ENCODE measurements around the gene ANXA5.

Gene ANXA5

GRCh38 chr4:121696581-121697461 lies at the start of gene ANXA5:
TSS of gene ANXA5 (minus strand) at chr4:121696980. CDS start at chr4:121696589, 391 bp downstream.
- H3K4me3 ChIP-seq (ENCODE audit: low read depth, low read length): peak within 1 kb of the TSS; percentile 86
- peak; percentile 89 for DNase-seq (ENCODE audit: low read depth, low spot score)
- in situ Hi-C loops (cut with HindIII; ENCODE audit: low sequenced_read_pairs): no loop called here
- peak; percentile 46 for TF ChIP-seq CTCF (IDR thresholded peaks at IDR 0.05; ENCODE audit: low read depth, low read length)

GRCh38 chr4:121742794-121743193 lies 46.0 kb upstream of the ANXA5 start:
- DNase-seq (ENCODE audit: low read depth, low spot score): no peak
- no peak for TF ChIP-seq CTCF (IDR thresholded peaks at IDR 0.05; ENCODE audit: low read depth, low read length)
- H3K4me3 ChIP-seq (ENCODE audit: low read depth, low read length): no peak overlapping the region
- in situ Hi-C loops (cut with HindIII; ENCODE audit: low sequenced_read_pairs): no loop called here

GRCh38 chr4:121741751-121742150 lies 45.0 kb upstream of the ANXA5 start:
- TF ChIP-seq CTCF (IDR thresholded peaks at IDR 0.05; ENCODE audit: low read depth, low read length): no peak
- in situ Hi-C loops (cut with HindIII; ENCODE audit: low sequenced_read_pairs): no loop called here
- H3K4me3 ChIP-seq (ENCODE audit: low read depth, low read length): no peak overlapping the region
- no peak for DNase-seq (ENCODE audit: low read depth, low spot score)

GRCh38 chr4:121740796-121741409 lies 44.1 kb upstream of the ANXA5 start:
- in situ Hi-C loops (cut with HindIII; ENCODE audit: low sequenced_read_pairs): no loop called here
- H3K4me3 ChIP-seq (ENCODE audit: low read depth, low read length): no peak overlapping the region
- DNase-seq (ENCODE audit: low read depth, low spot score): no peak
- TF ChIP-seq CTCF (IDR thresholded peaks at IDR 0.05; ENCODE audit: low read depth, low read length): no peak

GRCh38 chr4:121739575-121739974 lies 42.8 kb upstream of the ANXA5 start:
- in situ Hi-C loops (cut with HindIII; ENCODE audit: low sequenced_read_pairs): no loop called here
- TF ChIP-seq CTCF (IDR thresholded peaks at IDR 0.05; ENCODE audit: low read depth, low read length): no peak
- no peak overlapping the region for H3K4me3 ChIP-seq (ENCODE audit: low read depth, low read length)
- DNase-seq (ENCODE audit: low read depth, low spot score): no peak

GRCh38 chr4:121738780-121739535 lies 42.2 kb upstream of the ANXA5 start:
- TF ChIP-seq CTCF (IDR thresholded peaks at IDR 0.05; ENCODE audit: low read depth, low read length): no peak
- no peak overlapping the region for H3K4me3 ChIP-seq (ENCODE audit: low read depth, low read length)
- peak; percentile 38 for DNase-seq (ENCODE audit: low read depth, low spot score)
- in situ Hi-C loops (cut with HindIII; ENCODE audit: low sequenced_read_pairs): no loop called here
